Fibroblast of skin of right biceps (primary cell): ENCODE results near the gene TNPO1.
A peak's percentile ranks its signal among the peaks of the same experiment; 100 is the strongest.
"Not testable (repeated sequence)": the region's sequence is repeated elsewhere in the genome, so short reads cannot be mapped to it uniquely, and the experiment has no call there.

ENCODE experiments used
- DNase-seq: peaks from one replicate; pipeline ENCODE4 v3.0.0-alpha.2; 2013

The TNPO1 gene

DNA sequence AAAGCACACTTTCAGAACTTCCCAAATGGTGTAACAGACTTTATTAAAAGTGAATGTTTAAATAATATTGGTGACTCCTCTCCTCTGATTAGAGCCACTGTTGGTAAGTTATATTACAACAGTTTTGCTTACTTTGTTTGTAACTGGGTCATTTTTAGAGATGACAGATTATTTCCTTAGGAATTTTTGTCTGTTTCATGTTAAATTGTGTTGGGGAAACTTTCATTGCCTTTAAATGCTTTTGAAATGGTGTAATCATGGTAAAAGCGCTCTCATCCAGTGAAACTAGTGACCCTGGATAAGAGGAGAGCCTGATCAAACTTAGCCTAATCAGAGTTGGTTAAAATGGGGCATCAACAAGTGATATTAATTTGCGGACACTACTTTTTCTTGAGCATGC lies 39.4 kb downstream of the TNPO1 start:
- peak; percentile 7 for DNase-seq

GRCh38 chr5:72857396-72857795 lies 40.9 kb downstream of the TNPO1 start:
- DNase-seq = no peak

DNA sequence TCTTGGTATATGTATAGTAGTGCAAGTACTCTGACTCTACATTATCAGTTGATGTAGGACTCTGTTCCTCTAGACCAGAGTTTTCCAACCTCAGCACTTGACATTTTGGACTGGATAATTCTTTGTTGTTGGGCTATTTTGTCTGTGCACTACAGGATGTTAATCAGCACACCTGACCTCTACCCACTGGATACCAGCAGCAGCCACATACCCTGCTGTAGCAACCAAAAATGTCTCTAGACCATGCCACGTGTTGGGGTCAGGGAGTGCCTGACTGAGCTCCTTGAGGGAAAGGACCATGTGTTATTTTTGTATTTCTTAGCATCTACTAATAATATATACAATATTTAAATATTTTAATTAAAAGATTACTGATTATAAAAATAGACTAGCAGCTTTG lies 42.7 kb downstream of the TNPO1 start:
- no peak for DNase-seq

DNA sequence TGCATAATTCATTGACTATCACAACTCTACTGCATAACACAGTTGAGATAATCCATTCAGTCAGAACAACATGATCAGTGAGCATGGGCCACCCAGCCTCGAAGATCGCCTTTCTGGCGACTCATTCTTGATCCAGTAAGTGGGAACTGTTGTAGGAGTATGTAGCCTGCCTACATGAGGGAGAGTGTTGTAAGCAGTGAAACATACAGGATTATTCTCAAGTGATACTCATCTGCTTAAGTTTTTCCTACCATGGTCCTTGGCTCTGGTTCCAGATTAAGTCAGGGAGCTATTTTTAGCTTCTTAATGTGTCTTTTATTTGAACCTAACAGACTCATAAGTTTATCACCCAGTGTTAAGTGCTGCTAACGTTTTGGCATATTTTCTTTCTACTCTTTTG lies 44.0 kb downstream of the TNPO1 start:
- DNase-seq = peak; percentile 76

- DNase-seq = peak; percentile 28
Observed at GRCh38 chr5:72871366-72872024, 55.0 kb downstream of the TNPO1 start.

- no peak for DNase-seq
Observed at GRCh38 chr5:72878854-72879253, 62.4 kb downstream of the TNPO1 start.

- DNase-seq = no peak
Observed at GRCh38 chr5:72882989-72883388, 66.5 kb downstream of the TNPO1 start.

- no peak for DNase-seq
Observed at GRCh38 chr5:72883850-72884249, 67.4 kb downstream of the TNPO1 start.

- no peak for DNase-seq
Observed at GRCh38 chr5:72884892-72885291, 68.4 kb downstream of the TNPO1 start.

DNA sequence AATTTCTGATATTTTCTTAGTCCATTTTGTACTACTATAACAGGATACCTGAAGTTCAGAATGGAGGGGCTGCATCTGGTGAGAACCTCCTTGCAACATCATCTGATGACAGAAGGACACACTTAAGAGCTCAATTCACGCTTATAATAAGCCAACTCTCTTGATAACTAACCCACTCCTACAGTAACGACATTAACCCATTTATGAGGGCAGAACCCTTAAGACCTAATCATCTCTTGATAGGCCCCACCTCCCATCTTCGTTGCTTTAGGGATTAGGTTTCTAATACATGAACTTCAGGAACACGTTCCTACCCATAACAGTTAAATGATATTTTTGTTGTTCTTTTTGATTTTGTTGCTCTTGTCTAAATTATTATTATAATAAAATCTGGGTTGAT lies 69.4 kb downstream of the TNPO1 start:
- DNase-seq = no peak

DNA sequence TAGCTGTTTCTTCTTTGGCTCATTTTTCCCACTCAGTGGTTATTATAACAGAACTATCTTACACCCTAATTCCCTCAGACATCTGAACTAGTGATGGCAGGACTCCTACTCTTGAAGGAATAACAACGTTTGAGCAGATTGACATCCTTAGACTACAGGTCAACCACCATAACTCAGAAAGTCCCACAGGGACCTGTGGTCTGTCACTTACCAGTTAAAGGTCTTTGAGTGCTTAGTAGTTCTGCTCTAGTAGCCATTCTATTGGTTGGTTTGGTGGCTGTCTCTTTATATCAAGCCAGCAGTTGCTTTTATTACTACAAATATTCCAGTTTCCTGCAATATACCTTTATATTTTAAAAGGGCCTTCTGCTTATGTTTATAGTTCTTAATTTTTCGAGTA lies 72.1 kb downstream of the TNPO1 start:
- no peak for DNase-seq

GRCh38 chr5:72889324-72889723 lies 72.9 kb downstream of the TNPO1 start:
- no peak for DNase-seq

- no peak for DNase-seq
Observed at GRCh38 chr5:72892846-72893245, 76.4 kb downstream of the TNPO1 start.

- DNase-seq = no peak
Observed at GRCh38 chr5:72895758-72896157, 79.3 kb downstream of the TNPO1 start.

DNA sequence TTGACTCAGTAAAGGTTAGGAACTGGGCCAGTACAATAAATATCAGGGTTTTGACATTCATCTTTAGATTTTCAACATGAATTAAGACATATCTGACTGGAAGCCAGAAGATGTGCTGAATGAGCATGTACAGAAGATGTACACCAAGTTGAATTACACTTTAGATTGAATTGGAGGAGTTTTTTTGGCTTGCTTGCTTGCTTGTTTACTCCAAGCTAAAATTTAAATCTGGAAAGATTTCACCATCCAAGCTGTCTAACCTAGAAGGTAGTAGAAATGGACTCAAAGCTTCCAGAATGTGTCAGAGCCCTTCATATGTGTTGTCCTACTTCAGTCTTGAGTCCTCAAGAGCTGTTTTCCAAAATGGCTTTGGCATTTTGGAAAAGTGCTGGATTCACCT lies 90.3 kb downstream of the TNPO1 start:
- no peak for DNase-seq

- no peak for DNase-seq
Observed at GRCh38 chr5:72908664-72909063, 92.2 kb downstream of the TNPO1 start.

DNA sequence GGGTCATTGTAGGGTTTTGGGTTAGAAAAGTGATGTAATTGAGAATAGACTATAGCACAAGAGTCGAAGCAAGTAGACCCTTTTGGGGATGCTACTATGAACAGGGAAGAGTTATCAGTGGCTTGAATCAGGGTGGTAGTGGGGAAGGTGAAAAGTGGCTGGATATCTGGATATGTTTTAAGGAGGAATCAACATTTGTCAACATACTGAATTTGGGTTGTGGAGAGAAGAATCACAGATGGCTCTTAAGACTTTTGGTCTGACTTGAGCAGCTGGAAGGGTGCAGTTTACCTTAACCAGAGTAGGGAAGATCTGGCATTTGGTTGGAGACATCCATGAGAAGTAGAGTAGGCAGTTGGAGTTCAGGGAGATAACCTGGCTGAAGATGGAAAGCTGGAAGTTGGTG lies 100.9 kb downstream of the TNPO1 start:
- no peak for DNase-seq

DNA sequence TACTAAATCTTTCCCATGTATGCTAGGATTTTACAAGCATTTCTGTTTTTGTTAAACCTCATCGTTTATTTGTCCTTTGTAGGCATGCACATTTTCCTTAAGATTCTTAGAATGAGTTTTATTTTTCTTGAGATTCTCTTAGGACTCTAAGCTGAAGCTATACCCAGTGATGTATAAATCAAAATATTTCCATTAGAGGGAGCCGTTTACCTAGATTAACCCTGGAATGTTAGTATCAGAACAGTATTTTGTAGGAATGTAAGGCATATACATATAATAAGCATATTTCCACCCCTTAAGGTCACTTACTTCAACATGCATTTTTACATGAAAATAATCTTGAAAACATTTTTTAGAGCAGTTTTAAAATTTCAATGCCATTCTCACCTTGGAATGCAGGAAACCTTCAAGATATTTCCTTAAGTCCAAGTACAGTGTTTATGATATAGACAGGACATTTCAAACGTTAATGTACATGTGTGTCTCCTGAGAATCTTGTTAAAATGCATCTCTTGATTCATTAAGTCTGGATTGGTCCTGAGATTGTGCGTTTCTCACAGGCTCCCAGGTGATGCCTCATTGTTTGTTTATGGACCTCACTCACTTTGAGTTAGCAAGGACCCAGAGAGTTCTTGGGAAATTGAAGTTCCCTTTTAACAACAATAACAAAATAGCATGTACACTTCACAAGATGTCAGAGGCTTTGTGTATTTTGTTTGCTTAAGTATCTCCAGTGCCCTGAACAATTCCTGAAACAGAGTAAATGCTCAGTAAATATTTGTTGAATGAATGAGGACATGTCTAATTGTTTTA lies 104.4 kb downstream of the TNPO1 start:
- peak; percentile 57 for DNase-seq

DNA sequence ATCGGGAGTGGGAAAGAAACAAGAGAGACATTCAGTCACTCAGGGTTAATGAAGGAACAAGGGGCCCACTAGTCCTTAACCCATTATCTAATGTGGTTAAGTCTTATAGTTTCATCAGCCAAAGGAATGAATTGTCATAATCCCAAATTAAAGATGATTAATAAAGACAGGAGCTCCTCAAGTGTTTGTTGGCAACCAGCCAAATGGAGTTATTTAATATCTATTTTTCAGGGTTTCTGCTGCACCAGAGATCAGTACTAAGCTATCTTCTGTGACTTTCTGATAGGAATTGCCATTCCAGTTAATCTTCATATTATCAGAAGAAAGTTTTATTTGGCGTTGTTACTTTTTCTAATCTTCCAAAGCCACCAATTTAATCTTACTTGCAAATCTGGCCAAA lies 105.4 kb downstream of the TNPO1 start:
- peak; percentile 19 for DNase-seq

DNA sequence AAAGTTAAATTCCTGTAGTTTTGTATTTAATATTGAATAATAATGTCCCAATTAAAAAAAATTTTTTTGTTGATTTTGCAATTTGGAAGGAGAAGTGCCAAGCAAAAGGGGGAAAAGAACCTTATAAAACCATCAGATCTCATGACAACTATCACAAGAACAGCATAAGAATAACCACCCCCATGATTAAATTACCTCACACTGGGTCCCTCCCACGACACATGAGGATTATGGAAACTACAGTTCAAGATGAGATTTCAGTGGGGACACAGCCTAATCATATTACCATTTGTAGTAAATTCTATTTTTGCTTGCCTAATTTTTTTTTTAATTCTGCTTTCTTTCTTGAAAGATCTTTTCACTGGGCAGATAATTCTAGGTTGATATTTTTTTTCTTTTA lies 106.0 kb downstream of the TNPO1 start:
- no peak for DNase-seq

GRCh38 chr5:72925336-72926010 lies 109.0 kb downstream of the TNPO1 start:
- no peak for DNase-seq

DNA sequence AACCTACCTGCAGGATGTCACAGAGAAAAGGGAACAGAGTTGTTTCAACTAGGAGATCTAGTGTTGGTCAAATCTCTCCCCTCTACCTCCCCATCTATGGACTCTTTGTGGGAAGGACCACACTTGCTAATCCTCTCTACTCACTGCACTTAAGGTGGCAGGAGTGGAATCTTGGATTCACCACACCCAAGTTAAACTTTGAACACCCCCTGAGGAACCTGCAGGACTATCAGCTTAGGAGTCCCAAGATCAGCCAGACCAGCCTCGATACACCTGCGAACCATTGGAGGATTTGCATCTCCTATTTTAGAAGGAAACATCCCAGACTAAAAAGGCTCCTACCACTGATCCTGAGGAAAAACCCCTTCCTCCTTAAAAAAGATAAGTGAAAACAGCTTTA lies 116.2 kb downstream of the TNPO1 start:
- DNase-seq = not testable (repeated sequence)

DNA sequence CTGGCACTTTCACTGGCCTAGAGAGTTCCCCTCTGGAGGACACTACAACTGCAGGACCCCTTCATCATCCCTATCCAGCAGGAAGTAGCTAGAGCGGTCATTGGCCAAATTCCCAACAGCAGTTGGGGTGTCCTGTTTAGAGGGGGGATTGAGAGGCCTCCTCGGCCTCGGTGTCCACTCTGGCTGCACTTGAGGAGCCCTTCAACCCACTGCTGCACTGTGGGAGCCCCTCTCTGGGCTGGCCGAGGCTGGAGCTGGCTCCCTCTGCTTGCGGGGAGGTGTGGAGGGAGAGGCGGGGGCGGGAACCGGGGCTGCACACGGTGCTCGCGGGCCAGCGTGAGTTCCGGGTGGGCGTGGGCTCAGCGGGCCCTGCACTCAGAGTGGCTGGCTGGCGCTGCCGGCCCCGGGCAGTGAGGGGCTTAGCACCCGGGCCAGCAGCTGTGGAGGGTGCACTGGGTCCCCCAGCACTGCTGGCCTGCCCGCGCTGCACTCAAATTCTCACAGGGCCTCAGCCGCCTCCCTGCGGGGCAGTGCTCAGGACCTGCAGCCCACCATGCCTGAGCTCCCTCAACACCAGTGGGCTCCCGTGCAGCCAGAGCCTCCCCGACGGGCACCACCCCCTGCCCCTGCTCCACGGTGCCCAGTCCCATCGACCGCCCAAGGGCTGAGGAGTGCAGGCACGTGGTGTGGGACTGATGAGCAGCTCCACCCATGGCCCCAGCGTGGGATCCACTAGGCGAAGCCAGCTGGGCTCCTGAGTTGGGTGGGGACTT lies 118.7 kb downstream of the TNPO1 start:
- DNase-seq = not testable (repeated sequence)
